ENCODE results near the gene UNC93A. TPM values are rescaled to one million over a fixed set of nuclear protein-coding genes. Genes with fewer than 3 reads are reported as not detected.
"Not testable (repeated sequence)": the region's sequence is repeated elsewhere in the genome, so short reads cannot be mapped to it uniquely, and the experiment has no call there.

Gene UNC93A
- total RNA-seq, 1 donor from 2014 or later, result not detected

DNA sequence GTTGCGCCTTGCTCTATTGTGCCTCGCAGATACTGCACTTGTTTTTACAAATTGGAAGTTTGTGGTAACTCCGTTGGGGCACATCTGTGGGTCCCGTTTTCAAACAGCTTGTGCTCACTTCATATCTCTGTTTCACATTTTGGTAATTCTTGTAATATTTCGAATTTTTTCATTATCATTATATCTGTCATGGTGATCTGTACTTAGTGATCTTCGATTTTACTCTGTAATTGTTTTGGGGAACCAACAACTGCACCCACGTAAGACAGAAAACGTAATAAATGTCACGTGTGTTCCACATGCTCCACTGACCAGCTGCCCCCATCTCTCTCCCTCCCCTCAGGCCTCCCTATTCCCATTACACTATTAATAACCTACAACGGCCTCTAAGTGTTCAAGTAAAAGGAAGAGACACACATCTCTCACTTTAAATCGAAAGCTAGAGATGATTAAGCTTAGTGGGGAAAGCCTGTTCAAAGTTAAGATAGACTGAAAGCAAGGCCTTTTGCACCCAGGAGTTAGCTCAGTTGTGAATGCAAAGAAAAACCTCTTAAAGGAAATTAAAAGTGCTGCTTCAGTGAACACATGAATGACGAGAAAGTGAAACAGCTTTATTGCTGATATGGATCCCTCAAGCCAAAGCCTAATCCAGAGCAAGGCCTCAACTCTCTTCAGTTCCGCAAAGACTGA lies 60.7 kb downstream of the UNC93A start:
- Mint-ChIP-seq H3K4me3 (ENCODE audit: unreplicated experiment) (peak overlapping the region; percentile 79), H3K9me3 (ENCODE audit: low read depth) (peaks cover 7% of the 10 kb centered on the region), H3K27me3 (ENCODE audit: low read depth) (peaks cover 32% of the 10 kb centered on the region), H3K36me3 (ENCODE audit: low read depth) (peaks cover 2% of the 10 kb centered on the region), H3K4me1 (ENCODE audit: low read depth) (peaks cover 13% of the 10 kb centered on the region), H3K27ac (ENCODE audit: unreplicated experiment) (no peak overlapping the region)
- TF ChIP-seq, protein P1, sequence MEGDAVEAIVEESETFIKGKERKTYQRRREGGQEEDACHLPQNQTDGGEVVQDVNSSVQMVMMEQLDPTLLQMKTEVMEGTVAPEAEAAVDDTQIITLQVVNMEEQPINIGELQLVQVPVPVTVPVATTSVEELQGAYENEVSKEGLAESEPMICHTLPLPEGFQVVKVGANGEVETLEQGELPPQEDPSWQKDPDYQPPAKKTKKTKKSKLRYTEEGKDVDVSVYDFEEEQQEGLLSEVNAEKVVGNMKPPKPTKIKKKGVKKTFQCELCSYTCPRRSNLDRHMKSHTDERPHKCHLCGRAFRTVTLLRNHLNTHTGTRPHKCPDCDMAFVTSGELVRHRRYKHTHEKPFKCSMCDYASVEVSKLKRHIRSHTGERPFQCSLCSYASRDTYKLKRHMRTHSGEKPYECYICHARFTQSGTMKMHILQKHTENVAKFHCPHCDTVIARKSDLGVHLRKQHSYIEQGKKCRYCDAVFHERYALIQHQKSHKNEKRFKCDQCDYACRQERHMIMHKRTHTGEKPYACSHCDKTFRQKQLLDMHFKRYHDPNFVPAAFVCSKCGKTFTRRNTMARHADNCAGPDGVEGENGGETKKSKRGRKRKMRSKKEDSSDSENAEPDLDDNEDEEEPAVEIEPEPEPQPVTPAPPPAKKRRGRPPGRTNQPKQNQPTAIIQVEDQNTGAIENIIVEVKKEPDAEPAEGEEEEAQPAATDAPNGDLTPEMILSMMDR (IDR thresholded peaks at IDR 0.05), result no peak
- no peak for DNase-seq (ENCODE audit: low spot score)

GRCh38 chr6:167356874-167357273 lies 65.8 kb downstream of the UNC93A start:
- no peak for DNase-seq (ENCODE audit: low spot score)
- TF ChIP-seq, protein P1 (IDR thresholded peaks at IDR 0.05), result no peak
- Mint-ChIP-seq H3K4me3 (ENCODE audit: unreplicated experiment) (no peak overlapping the region), H3K36me3 (ENCODE audit: low read depth) (peaks cover 2% of the 10 kb centered on the region), H3K9me3 (ENCODE audit: low read depth) (peaks cover 7% of the 10 kb centered on the region), H3K4me1 (ENCODE audit: low read depth) (no peaks in the 10 kb centered on the region), H3K27ac (ENCODE audit: unreplicated experiment) (no peak overlapping the region), H3K27me3 (ENCODE audit: low read depth) (peaks cover 29% of the 10 kb centered on the region)

DNA sequence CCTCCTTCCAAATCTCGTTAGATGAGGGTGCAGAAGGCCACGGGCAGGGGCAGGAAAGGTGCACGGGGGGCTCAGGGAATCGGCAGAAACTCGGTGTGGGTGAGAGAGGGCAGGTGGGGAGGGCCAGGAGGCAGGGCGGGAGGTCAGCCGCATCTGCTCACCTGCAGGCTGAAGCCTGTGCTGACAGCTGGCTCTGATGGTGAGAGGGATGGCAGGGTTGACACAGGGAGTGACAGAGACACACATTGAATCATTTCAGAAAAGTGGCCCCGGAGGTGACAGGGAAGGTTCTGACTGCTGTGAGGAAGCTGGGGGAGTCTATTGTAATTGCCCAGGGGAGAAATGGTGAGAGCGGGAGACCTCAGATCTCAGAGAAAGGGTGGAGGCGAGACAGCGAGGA lies 67.3 kb downstream of the UNC93A start:
- not testable (repeated sequence) for H3K9me3 Mint-ChIP-seq (ENCODE audit: low read depth); DNase-seq (ENCODE audit: low spot score); H3K36me3 Mint-ChIP-seq (ENCODE audit: low read depth); H3K4me1 Mint-ChIP-seq (ENCODE audit: low read depth); H3K27ac Mint-ChIP-seq (ENCODE audit: unreplicated experiment); H3K4me3 Mint-ChIP-seq (ENCODE audit: unreplicated experiment)
- H3K27me3 Mint-ChIP-seq (ENCODE audit: low read depth), result peaks cover 31% of the 10 kb centered on the region

DNA sequence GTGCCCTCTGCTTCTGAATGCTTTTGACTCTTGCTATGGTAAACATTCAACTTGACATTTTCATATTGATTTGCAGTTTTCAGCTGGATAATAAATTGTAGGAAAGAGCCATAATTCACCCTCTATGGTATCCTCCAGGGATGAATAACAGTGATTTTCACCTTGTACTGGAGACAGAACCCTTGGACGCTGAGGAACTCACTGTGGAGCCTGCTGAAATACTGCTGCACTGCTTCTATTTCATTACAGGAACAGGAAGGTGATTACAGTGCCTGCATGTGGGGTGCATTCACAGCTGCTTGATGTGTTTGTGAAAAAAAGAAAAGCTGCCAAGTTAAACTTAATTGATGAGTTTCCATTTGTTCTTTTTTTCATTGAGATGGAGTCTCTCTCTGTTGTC lies 70.1 kb downstream of the UNC93A start:
- H3K27ac Mint-ChIP-seq (ENCODE audit: unreplicated experiment); H3K4me1 Mint-ChIP-seq (ENCODE audit: low read depth); H3K36me3 Mint-ChIP-seq (ENCODE audit: low read depth): not testable (repeated sequence)

More for the DNA sequence above, 70.1 kb downstream of the UNC93A start:
- H3K27me3 Mint-ChIP-seq (ENCODE audit: low read depth), result peaks cover 27% of the 10 kb centered on the region
- H3K4me3 Mint-ChIP-seq (ENCODE audit: unreplicated experiment); DNase-seq (ENCODE audit: low spot score): not testable (repeated sequence)
- peaks cover 11% of the 10 kb centered on the region for H3K9me3 Mint-ChIP-seq (ENCODE audit: low read depth)

Other genes with a start within 250 kb of the UNC93A start
- not detected in 3 replicates for gene CCR6, start 168.2 kb upstream of the UNC93A start, total RNA-seq
- not detected in 3 replicates for gene GPR31, start 133.3 kb upstream of the UNC93A start, total RNA-seq
- not detected in 3 replicates for gene TTLL2, start 33.8 kb downstream of the UNC93A start, total RNA-seq

All from chondrocyte (in vitro differentiated cells).